ENCODE data around the gene SLC10A1. TPM values are rescaled to one million over a fixed set of nuclear protein-coding genes. Genes with fewer than 3 reads are reported as not detected.
"Not testable (repeated sequence)": the region's sequence is repeated elsewhere in the genome, so short reads cannot be mapped to it uniquely, and the experiment has no call there.

Gene SLC10A1
- total RNA-seq: not detected in 2 replicates
- polyA plus RNA-seq (2012): 0.06 TPM

DNA sequence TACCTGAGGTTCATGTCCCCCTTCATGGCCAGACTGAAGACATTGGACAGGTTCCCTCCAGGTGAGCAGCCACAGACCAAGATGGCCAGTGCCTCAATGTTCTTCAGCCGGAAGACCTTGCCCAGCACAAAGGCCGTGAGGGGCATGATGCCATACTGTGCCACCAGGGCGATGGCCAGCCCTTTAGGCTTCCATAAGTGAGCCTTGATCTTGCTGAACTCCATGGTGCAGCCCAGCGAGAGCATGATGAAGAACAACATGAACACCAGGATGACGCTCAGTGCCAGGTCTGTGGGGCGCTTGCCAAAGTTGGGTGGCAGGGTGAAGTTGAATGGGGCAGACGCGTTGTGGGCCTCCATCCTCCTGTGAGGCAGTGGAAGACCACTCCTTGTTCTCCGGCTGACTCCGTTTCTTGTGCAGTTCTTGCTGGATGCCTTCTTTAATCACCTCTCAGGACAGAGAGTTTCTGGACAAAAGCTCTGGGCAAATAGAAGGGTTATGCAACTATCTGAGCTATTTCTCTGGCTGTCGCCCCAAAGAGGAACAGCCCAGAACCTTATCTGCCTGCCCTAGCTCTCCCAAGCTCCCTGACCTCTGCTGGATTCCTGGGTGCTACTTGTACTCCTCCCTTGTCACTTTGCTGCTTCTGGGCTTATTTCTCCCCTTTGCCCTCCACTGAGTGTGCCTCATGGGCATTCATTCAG is at the start of gene SLC10A1:
Gene SLC10A1 (minus strand): TSS at position 445 of the 704 bp plus-strand sequence. CDS start 86 bp downstream, at position 359.
- no peak for DNase-seq (ENCODE audit: low read depth)

DNA sequence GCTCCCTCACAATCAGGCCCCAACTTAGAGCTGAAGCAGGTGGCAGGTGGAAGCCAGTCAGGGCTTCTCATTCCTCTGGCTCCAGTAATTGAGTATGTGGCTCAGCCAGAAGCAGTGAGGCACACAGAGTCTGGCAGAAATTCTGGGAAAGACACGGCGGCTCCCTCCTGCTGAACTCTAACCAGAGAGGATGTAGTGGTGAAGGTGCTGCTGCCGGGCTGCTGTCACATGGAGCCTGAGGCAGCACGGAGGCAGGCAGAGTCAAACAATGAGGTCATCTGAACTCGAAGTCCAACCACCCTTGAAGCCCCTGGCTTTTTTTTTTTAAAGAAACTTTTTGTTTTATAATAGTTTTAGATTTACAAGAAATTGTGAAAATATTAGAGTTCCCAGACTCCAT is 48.7 kb upstream of the SLC10A1 start:
- DNase-seq (ENCODE audit: low read depth): peak; percentile 22

DNA sequence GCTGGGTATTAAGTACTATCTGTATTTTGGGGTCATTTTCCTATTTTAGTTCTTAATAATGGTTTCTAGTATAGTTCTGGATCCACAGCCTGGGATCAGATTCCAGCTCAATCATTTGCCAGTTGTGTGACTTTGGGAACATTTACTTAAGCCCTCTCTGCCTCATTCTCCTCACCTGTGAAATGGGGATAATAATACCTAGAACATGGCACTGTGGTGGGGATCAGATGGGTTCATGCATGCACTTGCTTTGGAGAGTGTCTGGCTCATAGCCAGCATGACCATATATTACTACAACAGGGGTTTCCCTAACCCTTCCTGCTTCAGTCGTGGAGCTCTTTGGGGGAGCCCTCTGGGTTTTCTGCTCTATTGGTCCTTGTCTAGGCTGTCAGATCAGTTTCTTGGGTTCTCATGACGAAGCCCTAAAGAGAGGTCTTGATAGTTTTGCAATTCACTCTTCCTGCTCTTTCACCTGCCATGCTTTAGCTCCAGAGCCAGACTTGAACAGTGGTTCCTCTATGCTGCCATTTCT is 48.1 kb upstream of the SLC10A1 start:
- no peak for DNase-seq (ENCODE audit: low read depth)

DNA sequence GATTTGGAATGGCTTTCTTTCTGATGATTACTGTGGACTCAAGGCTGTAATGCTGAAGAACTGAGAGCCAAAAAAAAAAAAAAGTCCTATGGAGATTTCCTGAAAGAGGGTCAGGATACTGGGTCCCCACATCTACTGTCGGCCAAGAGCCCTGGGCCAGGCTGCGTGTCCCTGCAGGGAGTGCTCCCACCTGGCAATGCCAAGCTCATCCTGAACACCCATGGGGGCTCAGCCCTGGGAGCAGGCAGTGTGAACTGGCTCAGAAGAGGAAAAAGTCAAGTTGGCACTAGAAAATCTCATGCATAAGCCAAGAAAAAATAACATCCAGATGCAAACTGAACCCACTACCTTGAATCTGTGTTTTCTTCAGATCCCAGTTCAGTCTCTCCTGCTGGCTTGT is 47.1 kb upstream of the SLC10A1 start:
- no peak for DNase-seq (ENCODE audit: low read depth)

DNA sequence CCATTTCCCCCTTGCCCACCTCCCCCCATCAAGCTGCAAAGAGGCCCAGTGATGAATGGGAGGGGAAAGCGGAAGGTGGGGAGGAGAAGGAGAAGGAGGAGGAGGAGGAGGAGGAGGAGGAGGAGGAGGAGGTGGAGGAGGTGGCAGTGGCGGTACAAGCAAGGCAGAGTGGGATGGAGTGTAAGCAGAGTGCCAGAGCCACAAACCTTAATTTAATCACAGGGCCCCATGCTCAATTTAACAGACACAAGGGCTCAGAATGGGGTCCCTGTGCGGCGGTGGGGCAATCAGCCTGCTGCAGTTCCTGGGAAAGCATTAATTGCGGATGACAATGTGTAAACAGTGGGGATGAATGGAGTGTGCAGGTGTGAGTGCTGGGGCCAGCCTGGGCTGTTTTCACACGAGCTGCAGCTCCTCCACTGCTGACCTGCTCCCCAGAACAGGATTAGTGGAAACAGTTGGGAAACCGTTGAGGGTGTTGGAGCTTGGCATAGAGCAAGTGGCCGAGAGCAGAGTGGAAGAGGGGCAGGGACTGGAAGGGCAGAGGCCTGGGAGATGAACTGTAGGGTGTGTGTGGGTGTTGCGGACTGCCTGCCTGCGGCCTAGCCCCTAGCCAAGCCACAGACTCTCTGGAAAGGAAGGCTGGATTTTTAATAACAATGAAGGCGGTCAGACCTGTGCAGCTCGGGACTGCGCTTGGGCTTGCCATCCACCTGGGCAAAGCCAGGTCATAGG is 45.8 kb upstream of the SLC10A1 start:
- no peak for DNase-seq (ENCODE audit: low read depth)

DNA sequence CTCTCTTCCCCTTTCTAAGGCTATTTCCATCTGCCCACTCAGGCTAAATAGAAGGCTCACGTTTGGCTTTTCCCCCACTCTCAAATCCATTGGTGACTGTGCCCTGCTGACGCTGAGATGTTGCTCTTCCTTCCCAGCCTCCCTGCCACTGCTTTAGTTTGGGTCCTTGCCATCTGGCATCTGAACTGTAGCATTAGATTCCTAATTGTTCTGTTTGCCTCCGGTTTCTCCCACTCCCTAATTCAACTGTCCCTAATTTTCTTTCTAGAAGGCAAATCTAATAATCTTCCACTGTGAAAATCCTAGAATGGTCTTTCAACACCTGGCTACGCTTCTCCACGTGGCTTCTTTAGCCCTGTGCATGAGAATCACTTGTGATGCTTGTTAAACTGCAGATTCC is 44.6 kb upstream of the SLC10A1 start:
- DNase-seq (ENCODE audit: low read depth): no peak

DNA sequence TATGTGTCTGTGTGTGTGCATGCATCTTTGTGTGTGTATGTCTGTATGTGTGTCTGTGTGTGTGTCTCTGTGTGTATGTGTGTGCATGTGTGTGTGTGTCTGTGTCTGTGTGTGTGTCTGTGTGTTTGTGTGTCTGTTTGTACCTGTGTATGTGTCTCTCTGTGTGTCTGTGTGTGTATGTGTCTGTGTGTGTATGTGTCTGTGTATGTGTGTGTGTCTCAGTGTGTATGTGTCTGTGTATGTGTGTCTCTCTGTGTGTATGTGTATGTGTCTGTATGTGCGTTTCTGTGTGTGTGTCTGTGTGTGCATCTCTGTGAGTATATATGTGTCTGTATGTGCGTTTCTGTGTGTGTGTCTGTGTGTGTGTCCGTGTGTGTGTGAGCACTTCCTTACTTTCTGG is 42.6 kb upstream of the SLC10A1 start:
- no peak for DNase-seq (ENCODE audit: low read depth)

DNA sequence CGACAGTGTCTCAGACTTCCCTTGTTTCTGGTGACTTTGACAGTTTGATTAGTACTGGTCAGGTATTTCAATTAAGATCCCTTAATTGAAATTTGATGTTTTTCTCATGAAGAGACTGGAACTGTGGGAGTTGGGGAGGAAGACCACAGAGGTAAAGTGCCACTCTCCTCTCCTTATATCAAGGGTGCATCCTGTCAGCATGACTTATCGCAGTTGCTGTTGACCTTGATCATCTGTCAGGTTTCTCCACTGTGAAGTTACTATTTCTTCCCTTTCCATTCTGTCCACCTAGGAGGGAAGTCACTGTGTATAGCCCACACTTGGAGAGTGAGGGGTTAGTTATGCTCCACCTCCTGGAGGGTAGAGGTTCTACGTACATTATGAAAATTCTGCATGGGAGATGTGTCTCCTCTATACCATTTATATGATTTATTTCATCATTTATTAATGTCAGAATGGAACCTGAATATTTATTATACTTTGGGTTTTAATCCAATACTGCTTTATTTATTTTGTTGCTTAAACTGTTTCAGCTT is 41.9 kb upstream of the SLC10A1 start:
- no peak for DNase-seq (ENCODE audit: low read depth)

DNA sequence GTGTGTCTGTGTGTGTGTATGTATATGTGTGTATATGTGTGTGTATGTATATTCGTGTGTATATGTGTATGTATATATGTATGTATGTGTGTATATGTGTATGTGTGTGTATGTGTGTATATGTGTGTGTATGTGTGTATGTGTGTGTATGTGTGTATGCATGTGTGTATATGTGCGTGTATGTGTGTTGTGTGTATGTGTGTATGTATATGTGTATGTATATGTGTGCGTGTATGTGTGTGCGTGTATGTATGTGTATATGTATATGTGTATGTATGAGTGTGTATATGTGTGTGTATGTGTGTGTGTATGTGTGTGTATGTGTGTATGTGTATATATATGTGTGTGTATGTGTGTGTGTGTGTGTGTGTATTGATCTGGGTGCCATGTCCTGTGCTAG is 31.8 kb upstream of the SLC10A1 start:
- no peak for DNase-seq (ENCODE audit: low read depth)

DNA sequence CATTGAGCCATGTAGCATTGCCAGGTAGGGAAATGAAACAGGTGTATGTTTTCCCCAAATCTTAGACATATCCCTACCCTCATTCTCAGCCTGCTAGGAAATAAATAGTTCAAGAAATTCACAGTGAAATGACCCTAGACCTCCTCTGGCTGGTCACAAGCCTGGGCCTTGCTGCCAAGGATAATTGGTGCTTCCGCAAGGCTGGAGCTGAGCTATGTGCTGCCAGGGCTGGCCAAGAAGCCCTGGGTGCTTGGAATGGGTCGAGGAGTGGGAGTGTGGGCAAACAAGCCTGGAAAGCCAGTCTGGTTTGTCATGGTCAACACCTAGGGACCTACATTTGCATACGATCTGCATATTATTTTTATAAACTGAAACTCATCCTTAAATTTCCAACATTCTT is 31.3 kb upstream of the SLC10A1 start:
- no peak for DNase-seq (ENCODE audit: low read depth)

DNA sequence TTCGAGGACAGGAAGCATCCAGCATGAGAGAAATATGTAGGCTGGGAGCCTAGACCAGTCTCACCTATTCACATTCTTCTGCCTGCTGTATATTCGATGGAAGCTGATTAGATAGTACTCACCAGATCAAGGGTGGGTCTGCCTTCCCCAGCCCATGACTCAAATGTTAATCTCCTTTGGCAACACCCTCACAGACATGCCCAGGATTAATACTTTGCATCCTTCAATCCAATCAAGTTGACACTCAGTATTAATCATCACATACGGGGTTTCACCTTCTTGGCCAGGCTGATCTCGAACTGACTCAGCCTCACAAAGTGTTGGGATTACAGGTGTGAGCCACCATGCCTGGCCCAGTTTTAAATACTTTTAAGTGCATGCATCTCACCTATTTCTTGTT is 30.5 kb upstream of the SLC10A1 start:
- DNase-seq (ENCODE audit: low read depth): no peak

DNA sequence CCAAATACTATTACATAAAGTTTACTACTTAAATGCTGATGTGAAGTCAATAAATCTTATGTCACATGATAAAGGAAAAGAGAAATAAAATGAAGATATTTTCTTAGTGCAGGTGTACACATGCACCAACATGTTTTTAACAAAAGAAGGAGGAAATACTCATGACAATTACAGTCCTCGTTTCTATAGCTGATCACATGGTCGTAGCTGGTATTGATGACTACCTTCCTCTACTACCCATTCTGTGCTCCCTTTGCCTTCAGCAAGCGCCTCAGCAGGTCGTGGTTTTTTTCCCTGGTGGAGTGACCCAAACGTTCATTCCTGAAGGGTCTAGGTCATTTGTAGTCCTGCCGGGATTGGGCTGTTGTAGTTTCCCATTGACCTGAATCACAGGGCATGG is 25.4 kb upstream of the SLC10A1 start:
- no peak for DNase-seq (ENCODE audit: low read depth)

DNA sequence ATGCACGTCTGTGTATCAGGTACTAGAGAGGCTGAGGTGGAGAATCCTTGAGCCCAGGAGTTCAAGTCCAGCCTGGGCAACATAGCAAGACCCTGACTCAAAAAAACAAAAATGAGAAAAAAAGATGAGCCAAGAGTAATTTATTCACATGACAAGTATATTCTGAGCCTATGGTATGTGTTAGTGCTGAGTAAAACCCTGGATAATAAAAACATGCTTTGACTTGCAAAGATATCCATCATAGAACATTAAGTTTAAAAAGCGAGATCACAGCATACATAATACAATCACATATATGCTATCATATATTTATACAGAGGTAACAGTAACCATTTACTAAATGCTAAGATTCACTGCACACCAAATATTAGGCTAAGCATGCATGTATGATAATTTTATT is 23.9 kb upstream of the SLC10A1 start:
- no peak for DNase-seq (ENCODE audit: low read depth)

DNA sequence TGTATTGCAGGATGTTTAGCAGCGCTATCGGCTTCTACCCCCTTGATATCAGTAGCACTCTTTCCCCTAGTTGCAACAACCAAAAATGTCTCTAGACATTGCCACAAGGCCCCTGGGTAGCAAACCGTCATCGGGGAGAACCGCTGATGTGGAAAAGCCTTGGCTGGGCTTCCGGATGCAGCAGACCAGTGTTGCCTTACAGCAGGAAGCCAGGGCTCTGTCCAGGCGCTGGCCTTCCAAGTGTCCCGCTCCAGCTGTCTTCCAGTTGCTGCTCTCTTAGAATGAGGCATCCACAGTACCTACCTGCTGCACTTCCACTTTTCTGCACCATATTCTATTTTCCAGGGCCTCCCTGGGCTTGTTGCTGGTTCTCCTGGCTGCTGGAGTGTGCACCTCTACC is 22.6 kb upstream of the SLC10A1 start:
- no peak for DNase-seq (ENCODE audit: low read depth)

DNA sequence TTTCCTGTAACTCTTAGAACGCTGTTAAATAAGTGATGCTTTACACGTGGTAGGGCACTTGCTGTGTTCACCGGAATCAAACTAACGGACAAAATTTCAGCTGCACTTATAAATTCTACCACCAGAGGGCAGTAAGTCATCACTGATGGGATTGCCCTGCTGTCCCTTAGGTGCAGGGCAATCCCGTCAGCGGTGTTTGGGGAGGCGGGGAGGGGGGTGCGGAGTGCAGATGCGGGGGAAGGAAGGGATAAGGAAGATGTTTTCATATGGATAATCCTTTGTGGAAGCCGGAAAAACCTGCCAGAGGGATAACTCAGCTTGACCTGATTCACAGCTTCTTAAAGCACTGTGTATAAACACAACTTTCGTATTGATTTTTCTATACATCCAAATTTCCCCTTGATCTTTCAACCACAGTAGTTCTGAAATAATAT is 21.7 kb upstream of the SLC10A1 start:
- peak; percentile 70 for DNase-seq (ENCODE audit: low read depth)

DNA sequence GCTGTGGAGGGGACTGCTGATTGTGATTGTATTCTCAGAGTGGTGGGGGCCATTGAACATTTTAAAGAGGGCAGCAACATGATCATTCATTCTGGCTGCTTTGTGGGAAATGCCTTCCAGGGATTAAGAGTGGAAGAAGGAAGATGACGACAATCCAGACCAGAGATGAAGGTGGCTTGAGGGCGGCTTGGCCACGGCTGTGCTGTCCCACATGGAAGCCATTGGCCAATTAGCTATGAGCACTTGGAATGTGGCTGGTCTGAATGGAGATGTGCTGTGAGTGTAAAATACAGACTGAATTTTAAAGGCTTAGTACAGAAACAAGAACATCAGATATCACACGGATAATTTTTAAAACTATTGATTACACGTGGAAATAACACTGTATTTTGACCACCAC is 19.2 kb upstream of the SLC10A1 start:
- DNase-seq (ENCODE audit: low read depth): no peak

DNA sequence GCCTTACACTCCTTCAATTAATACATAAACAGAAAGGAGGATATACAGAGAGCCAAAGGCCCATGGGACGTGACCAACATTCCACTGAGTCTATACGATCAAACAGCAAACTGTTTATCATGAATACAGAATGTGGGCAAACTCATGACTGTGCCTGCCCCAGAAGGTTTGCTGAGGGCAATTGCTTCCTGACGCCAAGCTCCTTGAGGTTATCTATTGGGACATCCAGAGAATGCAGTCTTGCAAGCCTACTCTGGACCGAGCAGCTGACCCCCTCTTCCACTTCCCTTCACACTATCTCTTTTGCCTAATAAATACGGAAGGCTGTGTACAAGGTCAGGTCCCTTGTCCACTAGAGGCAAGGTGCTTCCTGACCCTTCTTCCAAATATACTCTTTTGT is 18.5 kb upstream of the SLC10A1 start:
- no peak for DNase-seq (ENCODE audit: low read depth)

DNA sequence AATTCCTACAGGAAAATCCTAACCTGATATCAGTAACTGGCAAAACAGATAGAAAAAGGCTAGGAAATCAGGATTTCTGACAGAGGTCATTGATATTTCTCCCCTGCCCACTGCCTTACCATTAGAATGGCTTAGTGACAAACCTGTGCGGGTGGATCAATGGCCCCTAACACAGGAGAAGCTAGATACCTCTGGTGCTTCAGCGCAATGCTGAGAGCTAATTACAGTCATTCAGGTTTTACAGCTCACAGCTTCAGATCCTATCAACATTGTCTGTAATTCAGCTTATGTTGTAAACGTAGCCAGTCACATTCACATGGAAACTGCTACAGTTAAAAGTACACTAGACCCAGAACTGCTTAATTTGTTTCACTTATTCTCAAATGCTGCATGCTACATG is 17.4 kb upstream of the SLC10A1 start:
- no peak for DNase-seq (ENCODE audit: low read depth)

DNA sequence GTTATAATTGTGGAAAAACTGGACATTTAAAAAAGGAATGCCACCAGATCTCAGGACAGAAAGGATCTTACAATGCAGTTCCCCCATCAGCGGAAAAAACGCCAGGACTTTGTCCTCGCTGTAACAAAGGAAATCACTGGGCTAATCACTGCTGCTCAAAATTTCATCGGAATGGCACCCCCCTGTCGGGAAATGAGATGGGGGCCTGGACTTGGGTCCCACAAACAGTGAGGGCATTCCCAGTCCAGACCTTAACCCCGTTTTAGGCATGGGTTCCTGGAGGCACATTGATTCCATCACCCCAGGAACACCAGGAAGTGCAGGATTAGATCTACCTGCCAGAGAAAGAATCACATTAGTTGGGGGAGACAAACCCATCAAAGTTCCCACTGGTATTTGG is 16.3 kb upstream of the SLC10A1 start:
- not testable (repeated sequence) for DNase-seq (ENCODE audit: low read depth)

DNA sequence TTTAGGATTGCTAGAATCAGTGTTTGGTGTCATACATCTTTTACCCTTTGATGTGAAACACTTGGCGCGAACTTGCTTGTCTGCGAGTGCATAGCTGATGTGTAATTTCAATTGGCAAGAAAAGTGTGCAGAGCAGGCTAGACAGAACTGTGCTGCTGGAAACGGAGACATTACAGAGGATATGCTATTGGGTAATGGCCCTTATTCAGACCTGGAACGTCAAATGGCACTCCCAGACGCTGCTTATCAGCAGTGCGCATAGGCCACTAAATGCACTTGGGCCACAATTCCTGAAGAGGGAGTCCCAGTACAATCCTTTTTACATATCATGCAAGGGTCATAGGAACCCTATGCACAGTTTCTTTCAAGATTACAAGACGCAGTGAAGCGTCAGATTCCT is 15.7 kb upstream of the SLC10A1 start:
- DNase-seq (ENCODE audit: low read depth): no peak

DNA sequence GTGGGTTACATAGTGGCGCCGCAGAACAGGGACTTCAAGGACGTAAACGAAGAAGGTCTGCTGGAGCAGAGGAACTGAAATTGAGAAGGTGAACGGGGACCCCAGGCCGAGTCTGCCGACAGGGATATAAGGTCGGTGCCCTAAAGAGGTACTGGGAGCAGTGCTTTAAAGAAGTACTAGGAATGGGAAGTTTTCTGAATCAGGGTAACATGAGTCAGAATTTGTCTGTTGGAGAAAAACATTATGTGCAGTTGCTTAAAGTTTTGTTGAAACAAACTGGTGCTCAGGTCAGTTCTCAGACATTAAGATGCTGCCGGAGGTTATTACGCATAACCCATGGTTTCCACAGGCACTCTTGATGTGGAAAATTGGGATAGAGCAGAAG is 14.8 kb upstream of the SLC10A1 start:
- no peak for DNase-seq (ENCODE audit: low read depth)

DNA sequence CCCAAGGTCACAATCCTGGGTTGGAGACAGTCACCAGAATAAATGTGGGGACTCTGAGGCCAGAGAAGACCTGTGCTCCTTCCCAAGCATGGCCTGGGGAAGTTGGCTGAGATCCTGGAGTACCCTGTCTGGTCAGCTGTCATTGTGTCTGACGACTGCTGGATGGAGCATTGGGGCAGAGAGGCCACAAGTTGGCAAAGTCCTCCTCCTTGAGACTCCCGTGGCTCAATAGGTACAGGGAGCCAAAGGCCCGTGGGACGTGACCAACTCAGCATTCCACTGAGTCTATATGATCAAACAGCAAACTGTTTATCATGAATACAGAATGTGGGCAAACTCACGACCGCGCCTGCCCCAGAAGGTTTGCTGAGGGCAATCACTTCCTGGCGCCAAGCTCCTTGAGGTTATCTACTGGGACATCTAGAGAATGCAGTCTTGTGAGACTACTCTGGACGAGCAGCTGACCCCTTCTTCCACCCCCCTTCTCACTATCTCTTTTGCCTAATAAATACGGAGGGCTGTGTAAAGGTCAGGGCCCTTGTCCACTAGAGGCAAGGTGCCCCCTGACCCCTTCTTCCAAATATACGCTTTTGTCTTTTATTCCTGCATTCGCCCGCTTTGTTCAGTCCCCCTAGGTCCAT is 14.3 kb upstream of the SLC10A1 start:
- DNase-seq (ENCODE audit: low read depth): no peak

All from myocyte (in vitro differentiated cells).